Islet precursor cell (in vitro differentiated cells): ENCODE measurements around the gene MUS81.
A peak's percentile ranks its signal among the peaks of the same experiment; 100 is the strongest.
"Not testable (repeated sequence)": the region's sequence is repeated elsewhere in the genome, so short reads cannot be mapped to it uniquely, and the experiment has no call there.

Source experiments
- DNase-seq: peaks from one replicate; pipeline ENCODE4 v3.0.0-alpha.2; 2018

MUS81 gene

GRCh38 chr11:65873318-65874156 lies 13.3 kb downstream of the MUS81 start:
- DNase-seq = peak; percentile 97

GRCh38 chr11:65879617-65880016 lies 19.4 kb downstream of the MUS81 start, which contains the start of gene CTSW:
Gene CTSW, plus strand, starts transcription at chr11:65879837. Its CDS starts 18 bp downstream, at chr11:65879855.
- no peak for DNase-seq

DNA sequence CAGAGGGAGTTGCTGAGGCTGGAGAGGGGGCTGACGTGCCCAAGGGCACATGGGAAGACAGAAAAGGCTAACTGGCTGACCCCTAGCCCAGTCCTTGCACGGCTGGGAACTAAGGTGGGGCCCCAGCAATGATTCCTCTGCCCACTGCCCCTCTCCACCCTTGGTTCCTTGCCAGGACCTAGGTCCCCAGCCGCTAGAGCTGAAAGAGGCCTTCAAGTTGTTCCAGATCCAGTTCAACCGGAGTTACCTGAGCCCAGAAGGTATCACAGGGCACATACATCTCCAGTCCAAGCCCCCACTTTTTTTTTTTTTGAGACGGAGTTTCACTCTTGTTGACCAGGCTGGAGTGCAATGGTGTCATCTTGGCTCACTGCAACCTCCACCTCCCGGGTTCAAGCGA lies 19.8 kb downstream of the MUS81 start:
- DNase-seq = no peak

- DNase-seq = no peak
These were observed 20.7 kb downstream of the MUS81 start for GRCh38 chr11:65880844-65881421.

- DNase-seq = no peak
These were observed 22.2 kb downstream of the MUS81 start for GRCh38 chr11:65882120-65883057.

GRCh38 chr11:65883058-65883761 lies 23.0 kb downstream of the MUS81 start:
- no peak for DNase-seq

DNA sequence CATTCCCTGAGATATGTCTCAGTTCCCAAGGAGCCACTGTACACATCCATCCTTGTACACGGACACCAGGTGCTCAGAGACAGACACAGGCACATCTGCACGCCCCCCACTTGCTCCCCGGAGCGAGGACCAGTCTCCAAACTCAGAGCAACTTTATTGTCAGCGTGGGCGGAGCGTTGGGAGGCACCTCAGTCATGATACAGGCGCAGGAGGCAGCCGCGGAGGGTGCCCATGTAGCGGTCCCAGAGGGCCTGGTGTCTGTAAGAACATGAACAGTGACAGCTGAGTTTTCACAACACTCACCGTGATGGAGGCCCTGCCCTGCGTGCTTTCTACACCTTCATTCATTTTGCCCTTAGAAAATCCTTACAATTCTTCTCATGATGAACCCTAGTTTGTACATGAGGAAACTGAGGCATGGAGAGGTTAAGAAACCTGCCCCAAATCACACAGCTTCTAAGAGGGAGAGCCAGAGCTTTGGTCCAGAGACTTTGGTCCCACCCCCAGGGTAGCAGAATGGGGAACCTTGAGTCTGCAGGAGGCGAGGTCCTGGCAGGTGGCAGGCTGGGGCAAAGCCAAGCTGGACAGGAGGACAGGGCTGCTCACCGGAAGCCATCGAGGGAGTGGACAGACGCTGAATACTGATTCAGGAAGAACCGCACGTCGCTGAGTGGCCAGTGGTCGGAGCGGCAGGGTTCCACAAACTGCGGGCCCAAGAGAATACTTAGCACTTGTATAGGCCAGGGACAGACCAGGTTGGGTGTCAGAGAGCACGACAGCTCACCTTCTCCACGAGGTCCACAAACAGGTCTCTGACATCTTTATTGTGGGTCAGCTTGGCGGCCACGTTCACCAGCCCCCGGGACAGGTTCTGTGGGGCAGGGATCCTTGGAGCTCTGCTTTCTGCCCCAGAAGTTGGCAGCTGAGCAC lies 23.8 kb downstream of the MUS81 start:
- no peak for DNase-seq

DNA sequence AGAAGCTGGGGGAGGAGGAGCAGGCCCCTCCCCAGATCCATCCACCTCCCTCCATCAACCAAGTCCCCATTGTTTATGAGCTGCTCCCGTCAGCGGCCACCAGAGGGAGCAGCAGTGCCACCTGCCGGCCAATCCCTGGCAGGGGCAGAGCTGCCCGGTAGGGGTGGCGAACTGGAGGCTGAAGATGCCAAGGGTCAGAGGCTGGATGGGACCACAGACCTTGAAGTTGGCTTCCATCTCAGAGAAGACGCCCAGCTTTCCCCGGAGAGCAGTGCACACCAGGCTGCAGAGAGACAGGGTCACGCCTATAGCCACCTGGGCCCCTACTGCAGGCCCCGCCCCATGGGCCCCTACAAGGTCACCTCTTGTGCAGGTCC lies 24.5 kb downstream of the MUS81 start:
- peak; percentile 86 for DNase-seq

- DNase-seq = no peak
These were observed 25.0 kb downstream of the MUS81 start for GRCh38 chr11:65885231-65885630.

DNA sequence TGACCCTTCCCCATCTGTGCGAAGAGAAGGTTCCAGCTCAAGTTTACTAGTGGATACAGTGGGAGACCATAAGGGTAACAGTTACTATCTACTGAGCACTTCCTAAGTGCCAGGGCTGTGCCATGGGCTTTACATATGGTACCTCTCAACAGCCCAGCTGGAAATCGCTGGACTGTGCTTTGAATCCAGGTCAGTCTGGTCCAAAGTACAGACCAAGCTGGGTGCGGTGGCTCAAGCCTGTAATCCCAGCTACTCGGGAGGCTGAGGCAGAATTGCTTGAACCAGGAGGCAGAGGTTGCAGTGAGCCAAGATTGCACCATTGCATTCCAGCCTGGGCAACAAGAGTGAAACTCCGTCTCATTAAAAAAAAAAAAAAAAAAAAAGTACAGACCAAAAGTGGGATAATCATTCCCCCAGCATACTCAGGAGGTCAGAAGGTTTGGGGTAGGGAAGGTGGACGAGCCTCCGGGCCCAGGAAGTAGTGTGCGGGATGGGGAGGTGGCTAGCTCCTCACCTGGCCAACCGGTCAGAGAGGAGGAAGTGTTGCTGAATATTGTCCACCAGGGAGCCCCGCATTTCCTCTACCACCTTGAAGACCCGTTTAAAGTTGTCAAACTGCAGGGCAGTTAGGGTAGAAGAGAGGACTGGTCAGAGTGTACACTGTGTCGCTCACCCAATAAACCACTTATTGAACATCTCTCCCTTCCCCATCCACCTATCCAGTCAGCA lies 25.7 kb downstream of the MUS81 start:
- no peak for DNase-seq

- DNase-seq = no peak
These were observed 26.8 kb downstream of the MUS81 start for GRCh38 chr11:65886826-65887722.

- DNase-seq = no peak
These were observed 27.5 kb downstream of the MUS81 start for GRCh38 chr11:65887723-65888162.

DNA sequence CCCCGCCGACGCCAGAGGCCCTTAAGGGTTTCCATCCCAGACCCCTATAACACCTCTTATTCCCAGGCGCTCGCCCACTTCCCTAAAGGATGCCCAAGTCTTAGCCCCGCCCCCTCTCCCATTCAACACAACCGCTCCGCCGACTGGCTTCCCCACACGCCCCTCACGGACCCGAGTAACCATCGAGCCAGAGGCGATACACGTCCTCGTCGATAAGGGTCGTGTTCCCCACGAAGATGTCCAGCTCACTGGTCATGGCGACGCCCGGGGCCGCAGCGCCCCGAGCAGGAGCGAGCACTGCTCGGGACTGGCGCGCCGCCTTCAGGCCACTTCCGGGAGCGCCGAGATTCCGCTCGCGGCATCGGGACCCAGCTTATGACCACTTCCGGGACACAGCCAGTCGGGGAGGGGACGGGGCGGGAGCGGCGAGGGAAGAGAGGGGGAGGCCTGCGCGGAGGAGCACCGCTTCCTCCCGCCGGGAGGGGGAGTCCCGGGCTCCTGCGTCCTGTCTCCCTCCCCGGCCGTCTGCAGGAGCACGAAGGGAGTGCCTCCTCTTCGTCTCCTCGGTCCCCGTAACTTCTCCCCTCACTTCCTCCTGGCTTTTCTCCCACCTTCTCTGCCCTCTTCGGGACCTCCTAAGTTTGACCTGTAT lies 28.1 kb downstream of the MUS81 start, which contains the start of gene FIBP:
TSS of gene FIBP (minus strand) at position 309 of the 652 bp plus-strand sequence. CDS start at position 256, 53 bp downstream.
- peak; percentile 99 for DNase-seq

DNA sequence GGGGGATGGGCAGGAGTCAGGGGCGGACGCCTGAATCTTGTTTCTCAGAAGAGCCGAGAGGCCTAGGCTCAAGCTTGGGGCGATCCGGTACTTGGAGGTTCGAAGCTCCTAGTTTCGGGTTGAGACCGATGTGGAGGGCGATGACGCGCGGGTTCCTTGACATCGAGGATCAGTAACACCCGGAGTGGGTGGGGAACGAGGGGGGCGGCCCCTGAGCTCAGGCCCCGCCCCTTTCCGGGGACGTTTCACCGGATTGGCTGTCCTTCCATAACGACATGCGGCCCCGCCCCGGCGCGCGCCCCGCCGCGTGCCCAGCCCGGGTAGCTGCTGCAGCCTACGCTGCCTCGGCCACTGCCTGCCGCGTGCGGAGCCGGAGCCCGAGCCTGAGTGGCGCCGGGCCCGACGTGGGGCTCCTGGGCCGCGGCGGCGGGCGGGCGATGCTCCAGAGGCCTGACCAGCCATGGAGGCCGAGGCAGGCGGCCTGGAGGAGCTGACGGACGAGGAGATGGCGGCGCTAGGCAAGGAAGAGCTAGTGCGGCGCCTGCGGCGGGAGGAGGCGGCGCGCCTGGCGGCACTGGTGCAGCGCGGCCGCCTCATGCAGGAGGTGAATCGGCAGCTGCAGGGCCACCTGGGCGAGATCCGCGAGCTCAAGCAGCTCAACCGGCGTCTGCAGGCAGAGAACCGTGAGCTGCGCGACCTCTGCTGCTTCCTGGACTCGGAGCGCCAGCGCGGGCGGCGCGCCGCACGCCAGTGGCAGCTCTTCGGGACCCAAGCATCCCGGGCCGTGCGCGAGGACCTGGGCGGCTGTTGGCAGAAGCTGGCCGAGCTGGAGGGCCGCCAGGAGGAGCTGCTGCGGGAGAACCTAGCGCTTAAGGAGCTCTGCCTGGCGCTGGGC lies 30.3 kb downstream of the MUS81 start, which contains the start of gene CCDC85B:
TSS of gene CCDC85B (plus strand) at position 350 of the 895 bp plus-strand sequence. CDS start at position 461, 111 bp downstream.
- peak; percentile 97 for DNase-seq

GRCh38 chr11:65891219-65892136 lies 31.2 kb downstream of the MUS81 start:
- DNase-seq = no peak

GRCh38 chr11:65892137-65892540 lies 31.9 kb downstream of the MUS81 start:
- DNase-seq = not testable (repeated sequence)
